GM23338 (cell line): ENCODE data around the gene HNRNPR.

Experiments used
- EZH2 ChIP-seq: fragments of 200-600 bp; sonication (generic); IDR thresholded peaks from one replicate; pipeline ENCODE4 v1.8.0; 2017; ENCODE audit warnings: antibody characterized with exemption, mild to moderate bottlenecking, low read depth; ENCODE audit not compliant: unreplicated experiment
- EZH2phosphoT487 ChIP-seq: fragments of 200-600 bp; sonication (generic); IDR thresholded peaks from one replicate; pipeline ENCODE4 v1.8.1; 2018; ENCODE audit warnings: antibody characterized with exemption; ENCODE audit not compliant: unreplicated experiment
- NANOG ChIP-seq: IDR thresholded peaks from 2 replicates; pipeline ENCODE4 v1.6.1; 2016; ENCODE audit warnings: antibody characterized with exemption, borderline replicate concordance
- POLR2AphosphoS5 ChIP-seq: IDR thresholded peaks from 2 replicates; pipeline ENCODE4 v1.6.1; 2016; ENCODE audit warnings: antibody characterized with exemption, low read depth
- REST ChIP-seq: IDR thresholded peaks from one replicate; pipeline ENCODE4 v1.6.1; 2018; ENCODE audit warnings: antibody characterized with exemption; ENCODE audit not compliant: unreplicated experiment
- STAT1 ChIP-seq: IDR thresholded peaks from one replicate; pipeline ENCODE4 v1.6.1; 2016; ENCODE audit warnings: antibody characterized with exemption; ENCODE audit not compliant: unreplicated experiment
- ZNF114 ChIP-seq: fragments of 250-450 bp; sonication (Bioruptor Pico); IDR thresholded peaks from 2 replicates; pipeline ENCODE4 v1.5.0; 2020; ENCODE audit warnings: mild to moderate bottlenecking, moderate library complexity
- TF ChIP-seq, protein P1 (sequence below), 2 experiments: fragments of 200-600 bp in 1 of 2; sonication (generic) in 1 of 2; conservative IDR thresholded peaks; 2 replicates each; pipeline versions ENCODE4 v1.5.1 to v1.6.1; 2016 to 2017; ENCODE audit warnings: antibody characterized with exemption in 2 of 2, low read depth in 2 of 2, mild to moderate bottlenecking in 2 of 2, moderate library complexity in 1 of 2

- TF ChIP-seq REST: no peak
- TF ChIP-seq, protein P1, sequence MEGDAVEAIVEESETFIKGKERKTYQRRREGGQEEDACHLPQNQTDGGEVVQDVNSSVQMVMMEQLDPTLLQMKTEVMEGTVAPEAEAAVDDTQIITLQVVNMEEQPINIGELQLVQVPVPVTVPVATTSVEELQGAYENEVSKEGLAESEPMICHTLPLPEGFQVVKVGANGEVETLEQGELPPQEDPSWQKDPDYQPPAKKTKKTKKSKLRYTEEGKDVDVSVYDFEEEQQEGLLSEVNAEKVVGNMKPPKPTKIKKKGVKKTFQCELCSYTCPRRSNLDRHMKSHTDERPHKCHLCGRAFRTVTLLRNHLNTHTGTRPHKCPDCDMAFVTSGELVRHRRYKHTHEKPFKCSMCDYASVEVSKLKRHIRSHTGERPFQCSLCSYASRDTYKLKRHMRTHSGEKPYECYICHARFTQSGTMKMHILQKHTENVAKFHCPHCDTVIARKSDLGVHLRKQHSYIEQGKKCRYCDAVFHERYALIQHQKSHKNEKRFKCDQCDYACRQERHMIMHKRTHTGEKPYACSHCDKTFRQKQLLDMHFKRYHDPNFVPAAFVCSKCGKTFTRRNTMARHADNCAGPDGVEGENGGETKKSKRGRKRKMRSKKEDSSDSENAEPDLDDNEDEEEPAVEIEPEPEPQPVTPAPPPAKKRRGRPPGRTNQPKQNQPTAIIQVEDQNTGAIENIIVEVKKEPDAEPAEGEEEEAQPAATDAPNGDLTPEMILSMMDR (conservative IDR thresholded peaks at IDR 0.05; ENCODE audit: low read depth in 2 of 2): no peak
- TF ChIP-seq EZH2: no peak
- TF ChIP-seq STAT1: no peak
- TF ChIP-seq EZH2phosphoT487: no peak
- no peak for TF ChIP-seq ZNF114 (CRISPR knock-in tag)
- no peak for TF ChIP-seq POLR2AphosphoS5
- TF ChIP-seq NANOG: no peak
These were observed 45.8 kb upstream of the HNRNPR start for GRCh38 chr1:23389837-23390321.
